ENCODE results near the gene NBAS. TPM values are rescaled to one million over a fixed set of nuclear protein-coding genes. Genes with fewer than 3 reads are reported as not detected.

NBAS gene
- total and polyA plus RNA-seq, 2 of the 13 experiments (the other 11 are each of a cell fraction or from before 2014, with no cell fraction given) = 33.6 to 58.7 TPM

DNA sequence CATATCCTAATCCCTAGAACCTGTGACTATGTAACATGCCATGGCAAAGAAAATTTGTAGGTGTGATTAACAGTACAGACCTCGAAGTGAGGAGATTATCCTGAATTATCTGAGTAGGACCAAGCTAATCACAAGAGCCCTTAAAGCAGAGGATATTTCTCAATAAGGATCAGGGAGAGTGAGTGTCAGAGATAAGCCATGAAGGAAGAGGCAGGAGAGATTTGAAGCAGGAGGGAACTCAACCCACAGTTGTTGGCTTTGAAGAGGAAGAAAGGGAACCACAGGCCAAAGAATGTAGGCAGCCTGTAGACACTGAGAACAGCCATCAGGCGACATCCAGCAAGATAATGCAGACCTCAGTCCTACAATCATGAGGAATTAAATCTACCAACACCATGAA lies 229.3 kb downstream of the NBAS start:
- H3K27ac ChIP-seq (ENCODE audit: extremely low read length, insufficient read depth, low read length) = no peak overlapping the region
- H3K4me3 ChIP-seq (replicated peaks in 1 of 3; ENCODE audit: insufficient read depth in 1 of 3, low read depth in 2 of 3, low read length in 3 of 3) = no peak overlapping the region
- no peaks in the 10 kb centered on the region for H3K9me3 ChIP-seq (ENCODE audit: low read length)
- H3K27me3 ChIP-seq (ENCODE audit: control insufficient read depth in 1 of 2, insufficient read depth in 2 of 2, low read length in 2 of 2) = no peaks in the 10 kb centered on the region
- no peak overlapping the region for H3K4me2 ChIP-seq (ENCODE audit: low read depth, low read length)
- ATAC-seq = no peak
- no peak overlapping the region for H2AFZ ChIP-seq (ENCODE audit: low read length)
- in situ Hi-C loops (cut with HindIII; ENCODE audit: extremely low pct_ligation_motif_present, low pct_unique_long_range_greater_than_20kb) = no loop called here
- CTCF ChIA-PET (ENCODE audit: low intra/inter-chr PET ratio, low total read pairs) = no interaction called here
- no peaks in the 10 kb centered on the region for H3K4me1 ChIP-seq (ENCODE audit: insufficient read depth, low read length)
- H3K9ac ChIP-seq (ENCODE audit: insufficient read depth, low read depth, low read length) = no peak overlapping the region
- POLR2A ChIA-PET = no interaction called here
- no peak for DNase-seq (ENCODE audit: low spot score)
- 96% methylated on average over 2 of the region's 2 CpGs for WGBS (ENCODE audit: low lambda C conversion rate)
- TF ChIP-seq GTF2F1 (IDR thresholded peaks at IDR 0.05; ENCODE audit: low read length) (no peak), ZNF605 (CRISPR knock-in tag; IDR thresholded peaks at IDR 0.05) (no peak), ZNF775 (CRISPR knock-in tag; IDR thresholded peaks at IDR 0.05; ENCODE audit: borderline replicate concordance) (no peak), SNAPC2 (CRISPR knock-in tag; IDR thresholded peaks at IDR 0.05) (no peak), MTA3 (CRISPR knock-in tag; IDR thresholded peaks at IDR 0.05) (no peak), ZNF552 (CRISPR knock-in tag; IDR thresholded peaks at IDR 0.05; ENCODE audit: borderline replicate concordance) (no peak), HOXA9 (CRISPR knock-in tag; IDR thresholded peaks at IDR 0.05; ENCODE audit: borderline replicate concordance) (no peak), SNRNP70 (IDR thresholded peaks at IDR 0.05; ENCODE audit: low read depth, low read length) (no peak), ZNF234 (CRISPR knock-in tag; conservative IDR thresholded peaks at IDR 0.05) (no peak), ARID2 (CRISPR knock-in tag; IDR thresholded peaks at IDR 0.05; ENCODE audit: borderline replicate concordance) (no peak), ZNF83 (CRISPR knock-in tag; IDR thresholded peaks at IDR 0.05; ENCODE audit: borderline replicate concordance) (no peak), ZKSCAN5 (CRISPR knock-in tag; IDR thresholded peaks at IDR 0.05) (no peak), MED8 (CRISPR knock-in tag; IDR thresholded peaks at IDR 0.05; ENCODE audit: insufficient replicate concordance) (no peak), MBD4 (IDR thresholded peaks at IDR 0.05; ENCODE audit: borderline replicate concordance, low read length) (no peak), ZNF138 (CRISPR knock-in tag; IDR thresholded peaks at IDR 0.05; ENCODE audit: low read depth) (no peak), KDM2A (CRISPR knock-in tag; IDR thresholded peaks at IDR 0.05; ENCODE audit: borderline replicate concordance, low read depth) (no peak)
- no TSS peak for BruUV-seq (replicated peaks)
- H3K36me3 ChIP-seq (replicated peaks in 1 of 2; ENCODE audit: control insufficient read depth in 1 of 2, insufficient read depth in 2 of 2, low read length in 2 of 2) = peaks cover 5 to 26% of the 10 kb centered on the region in 2 experiments
- no peaks in the 10 kb centered on the region for H4K20me1 ChIP-seq (ENCODE audit: insufficient read depth, low read length)
- FAIRE-seq = no peak
- no peaks in the 10 kb centered on the region for H3K79me2 ChIP-seq (ENCODE audit: insufficient read depth, low read length)
- intact Hi-C loops (cut with micrococcal nuclease; ENCODE audit: unreplicated experiment) = no loop called here

Data from HepG2 (cell line).